NB4 (cell line): ENCODE data around the gene NID2.

Experiments
- CTCF ChIP-seq: IDR thresholded peaks from one replicate; pipeline ENCODE4 v1.5.1; 2012; ENCODE audit warnings: low read depth, low read length
- MAX ChIP-seq: IDR thresholded peaks from 2 replicates; pipeline ENCODE4 v1.6.1; 2011; ENCODE audit warnings: low read depth, low read length
- MYC ChIP-seq: IDR thresholded peaks from 2 replicates; pipeline ENCODE4 v1.6.1; 2011; ENCODE audit warnings: low read depth, low read length
- POLR2A ChIP-seq: IDR thresholded peaks from 2 replicates; pipeline ENCODE4 v1.6.1; 2011; ENCODE audit warnings: mild to moderate bottlenecking; ENCODE audit not compliant: insufficient read length; ENCODE audit errors: extremely low read depth

- no peak for TF ChIP-seq CTCF
- TF ChIP-seq MYC: no peak
- TF ChIP-seq POLR2A: no peak
- no peak for TF ChIP-seq MAX
These were observed 23.1 kb upstream of the NID2 start for GRCh38 chr14:52091928-52092327.
